Endothelial cell of umbilical vein (primary cell): ENCODE measurements around the gene CNTN3. TPM values are rescaled to one million over a fixed set of nuclear protein-coding genes. Genes with fewer than 3 reads are reported as not detected.

Experiments used
- BruUV-seq: library from RNA; stranded (reverse); fragments of 400-500 nt; replicated peaks from 2 replicates; lab custom pipeline; 2021; lab: Mats Ljungman, UMichigan
- CTCF ChIA-PET: fragments of 300-600, 350-600 bp; sonication (Branson Sonifier 250); formaldehyde crosslinking; loops from one replicate; lab custom pipeline; 2021; ENCODE audit warnings: antibody characterized with exemption, inconsistent platforms; lab: Charles Lee
- POLR2A ChIA-PET: fragments of 300-600, 350-600 bp; sonication (Branson Sonifier 250); formaldehyde crosslinking; loops from one replicate; lab custom pipeline; 2021; ENCODE audit warnings: antibody characterized with exemption, inconsistent platforms; lab: Charles Lee
- DNase-seq: peaks from one replicate; pipeline ENCODE4 v3.0.0-alpha.2; 2011; ENCODE audit warnings: low read depth, low spot score
- FAIRE-seq: peaks from 2 replicates; lab custom pipeline; 2011; peaks lifted over from hg19 to GRCh38; lab: Jason Lieb, UNC
- H2AFZ ChIP-seq: 2 replicates; pipeline ENCODE4 v1.6.0; 2012; ENCODE audit warnings: low read depth, low read length, control low read depth, inconsistent platforms
- H3K27ac ChIP-seq: 2 replicates; pipeline ENCODE4 v1.5.1; 2011; ENCODE audit warnings: low read depth, mild to moderate bottlenecking, control low read depth, low read length, moderate library complexity; ENCODE audit not compliant: insufficient read depth
- H3K27me3 ChIP-seq, 2 experiments: 2 replicates each; pipeline versions ENCODE4 v1.6.0 to v1.6.1; 2011; ENCODE audit warnings: low read length in 2 of 2, mixed read lengths in 1 of 2; ENCODE audit not compliant: control insufficient read depth in 2 of 2, insufficient read depth in 2 of 2
- H3K36me3 ChIP-seq, 2 experiments: 2 replicates in 1 of 2; 3 replicates in 1 of 2; pipeline ENCODE4 v1.5.1; 2011; ENCODE audit warnings: low read length in 2 of 2, mild to moderate bottlenecking in 1 of 2, moderate library complexity in 1 of 2; ENCODE audit not compliant: control insufficient read depth in 2 of 2, insufficient read depth in 2 of 2; ENCODE audit errors: extremely low read depth in 1 of 2
- H3K4me1 ChIP-seq: 3 replicates; pipeline ENCODE4 v1.5.1; 2011; ENCODE audit warnings: mild to moderate bottlenecking, low read length; ENCODE audit not compliant: control insufficient read depth, insufficient read depth; ENCODE audit errors: extremely low read depth
- H3K4me2 ChIP-seq: 2 replicates; pipeline ENCODE4 v1.6.1; 2011; ENCODE audit warnings: low read length, control low read depth, mixed read lengths; ENCODE audit not compliant: insufficient read depth
- H3K4me3 ChIP-seq, 3 experiments: fragments of 200-600 bp in 1 of 3; sonication (generic), shearing (Covaris generic) in 1 of 3; replicated peaks in 1 of 3; 2 replicates each; pipeline ENCODE4 v1.5.1; 2011 to 2016; ENCODE audit warnings: control low read depth in 3 of 3, low read length in 3 of 3, mild to moderate bottlenecking in 2 of 3, inconsistent platforms in 1 of 3, low read depth in 1 of 3, moderate library complexity in 1 of 3; ENCODE audit not compliant: insufficient read depth in 1 of 3
- H3K79me2 ChIP-seq: 2 replicates; pipeline ENCODE4 v1.6.0; 2012; ENCODE audit warnings: low read length, inconsistent platforms; ENCODE audit not compliant: control insufficient read depth, insufficient read depth
- H3K9ac ChIP-seq: replicated peaks from 2 replicates; pipeline ENCODE3; 2011; ENCODE audit warnings: low read length, control low read depth; ENCODE audit not compliant: insufficient read depth; ENCODE audit errors: extremely low read depth
- H3K9me1 ChIP-seq: replicated peaks from 3 replicates; pipeline ENCODE4 v1.6.0; 2011; ENCODE audit warnings: mild to moderate bottlenecking, low read length; ENCODE audit not compliant: control insufficient read depth, insufficient read depth; ENCODE audit errors: extremely low read depth
- H3K9me3 ChIP-seq: replicated peaks from 2 replicates; pipeline ENCODE4 v1.5.1; 2012; ENCODE audit warnings: low read length, inconsistent platforms; ENCODE audit not compliant: control insufficient read depth, insufficient read depth
- H4K20me1 ChIP-seq: replicated peaks from 2 replicates; pipeline ENCODE3; 2011; ENCODE audit warnings: mild to moderate bottlenecking, low read length; ENCODE audit not compliant: control insufficient read depth, insufficient read depth; ENCODE audit errors: extremely low read depth
- EZH2 ChIP-seq: IDR thresholded peaks from 2 replicates; pipeline ENCODE4 v1.6.1; 2012; ENCODE audit warnings: borderline replicate concordance, low read depth, mild to moderate bottlenecking, moderate library complexity, low read length, inconsistent platforms; ENCODE audit not compliant: severe bottlenecking
- MYC ChIP-seq: IDR thresholded peaks from one replicate; pipeline ENCODE4 v1.6.1; 2011; ENCODE audit warnings: mild to moderate bottlenecking, low read depth, low read length
- POLR2A ChIP-seq: IDR thresholded peaks from 2 replicates; pipeline ENCODE4 v1.6.1; 2012; ENCODE audit warnings: low read depth, mild to moderate bottlenecking, control low read depth, low read length
- POLR2AphosphoS5 ChIP-seq: IDR thresholded peaks from 2 replicates; pipeline ENCODE4 v1.6.1; 2012; ENCODE audit warnings: low read depth, mild to moderate bottlenecking, control low read depth, low read length, moderate library complexity; ENCODE audit not compliant: insufficient read depth
- dilution Hi-C: fragments of 300-500 bp; cut with MboI; formaldehyde crosslinking; loops from one replicate; pipeline ENCODE4 v1.15.0; 2019; ENCODE audit warnings: low sequenced_read_pairs; ENCODE audit not compliant: extremely low pct_ligation_motif_present
- intact Hi-C: fragments of 100-400 bp; cut with micrococcal nuclease; formaldehyde crosslinking; loops from one replicate; pipeline ENCODE4 v1.10.0; 2022
- polyA plus RNA-seq, 4 experiments: library from polyadenylated mRNA; depleted of rRNA in 3 of 4; stranded (reverse) in 3 of 4; unstranded in 1 of 4; fragments of >200 nt; gene quantifications; 2 replicates each; pipeline versions ENCODE4 v1.2.1 to v1.2.3, GENCODE V29; 2011 to 2012; ENCODE audit warnings: missing spikeins in 1 of 4
- total RNA-seq: library from RNA; stranded (reverse); gene quantifications from 2 replicates; pipeline ENCODE4 v1.2.3, GENCODE V29; 2021
- TF ChIP-seq, protein P1 (sequence below), 2 donors: IDR thresholded peaks; 1 replicate in 1 of 2; 2 replicates in 1 of 2; pipeline ENCODE4 v1.5.1; 2011; ENCODE audit warnings: low read length in 2 of 2, mild to moderate bottlenecking in 2 of 2, moderate library complexity in 2 of 2, control low read depth in 1 of 2, inconsistent platforms in 1 of 2, low read depth in 1 of 2; ENCODE audit not compliant: insufficient read depth in 1 of 2; ENCODE audit errors: extremely low read depth in 1 of 2

Gene CNTN3
- total and polyA plus RNA-seq, 2 donors (not counting 3 experiments of a cell fraction or from before 2014, with no cell fraction given) = 0.03 TPM; not detected in 1

DNA sequence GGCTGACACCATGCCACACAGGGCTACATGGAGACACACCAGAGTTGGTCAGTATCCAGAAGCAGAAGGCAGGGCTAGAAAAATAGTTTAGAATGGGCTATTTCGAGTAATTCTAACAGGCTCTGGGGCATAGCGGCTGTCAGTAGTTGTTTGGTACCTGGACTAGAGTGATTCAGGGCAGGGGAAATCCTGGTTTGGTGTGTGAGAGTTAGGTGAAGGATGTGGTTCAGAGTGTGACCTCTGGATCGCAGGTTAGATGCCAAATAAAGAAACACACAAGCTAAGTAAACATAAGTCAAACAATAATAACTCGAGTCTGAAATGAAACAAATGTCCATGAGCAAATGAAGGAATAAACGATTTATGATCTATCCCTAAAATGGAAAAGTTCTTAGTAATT is 31.5 kb downstream of the CNTN3 start:
- no peaks in the 10 kb centered on the region for H3K9me1 ChIP-seq
- dilution Hi-C loops (no loop called here), intact Hi-C loops (no loop called here)
- H3K27ac ChIP-seq = no peak overlapping the region
- POLR2A ChIA-PET = no interaction called here
- H3K9me3 ChIP-seq = peaks cover 8% of the 10 kb centered on the region
- H3K4me3 ChIP-seq = no peak overlapping the region
- DNase-seq (no peak), FAIRE-seq (no peak)
- BruUV-seq = no TSS peak
- H3K27me3 ChIP-seq = no peaks in the 10 kb centered on the region
- TF ChIP-seq POLR2AphosphoS5 (no peak), MYC (no peak), EZH2 (no peak), POLR2A (no peak)
- TF ChIP-seq, protein P1, sequence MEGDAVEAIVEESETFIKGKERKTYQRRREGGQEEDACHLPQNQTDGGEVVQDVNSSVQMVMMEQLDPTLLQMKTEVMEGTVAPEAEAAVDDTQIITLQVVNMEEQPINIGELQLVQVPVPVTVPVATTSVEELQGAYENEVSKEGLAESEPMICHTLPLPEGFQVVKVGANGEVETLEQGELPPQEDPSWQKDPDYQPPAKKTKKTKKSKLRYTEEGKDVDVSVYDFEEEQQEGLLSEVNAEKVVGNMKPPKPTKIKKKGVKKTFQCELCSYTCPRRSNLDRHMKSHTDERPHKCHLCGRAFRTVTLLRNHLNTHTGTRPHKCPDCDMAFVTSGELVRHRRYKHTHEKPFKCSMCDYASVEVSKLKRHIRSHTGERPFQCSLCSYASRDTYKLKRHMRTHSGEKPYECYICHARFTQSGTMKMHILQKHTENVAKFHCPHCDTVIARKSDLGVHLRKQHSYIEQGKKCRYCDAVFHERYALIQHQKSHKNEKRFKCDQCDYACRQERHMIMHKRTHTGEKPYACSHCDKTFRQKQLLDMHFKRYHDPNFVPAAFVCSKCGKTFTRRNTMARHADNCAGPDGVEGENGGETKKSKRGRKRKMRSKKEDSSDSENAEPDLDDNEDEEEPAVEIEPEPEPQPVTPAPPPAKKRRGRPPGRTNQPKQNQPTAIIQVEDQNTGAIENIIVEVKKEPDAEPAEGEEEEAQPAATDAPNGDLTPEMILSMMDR (IDR thresholded peaks at IDR 0.05; ENCODE audit: extremely low read depth in 1 of 2, insufficient read depth in 1 of 2, low read depth in 1 of 2, low read length in 2 of 2) = no peak
- H3K4me2 ChIP-seq = no peak overlapping the region
- CTCF ChIA-PET = no interaction called here
- H2AFZ ChIP-seq = no peak overlapping the region
- H4K20me1 ChIP-seq = no peaks in the 10 kb centered on the region
- no peaks in the 10 kb centered on the region for H3K4me1 ChIP-seq
- no peaks in the 10 kb centered on the region for H3K36me3 ChIP-seq
- no peak overlapping the region for H3K9ac ChIP-seq
- H3K79me2 ChIP-seq = no peaks in the 10 kb centered on the region

DNA sequence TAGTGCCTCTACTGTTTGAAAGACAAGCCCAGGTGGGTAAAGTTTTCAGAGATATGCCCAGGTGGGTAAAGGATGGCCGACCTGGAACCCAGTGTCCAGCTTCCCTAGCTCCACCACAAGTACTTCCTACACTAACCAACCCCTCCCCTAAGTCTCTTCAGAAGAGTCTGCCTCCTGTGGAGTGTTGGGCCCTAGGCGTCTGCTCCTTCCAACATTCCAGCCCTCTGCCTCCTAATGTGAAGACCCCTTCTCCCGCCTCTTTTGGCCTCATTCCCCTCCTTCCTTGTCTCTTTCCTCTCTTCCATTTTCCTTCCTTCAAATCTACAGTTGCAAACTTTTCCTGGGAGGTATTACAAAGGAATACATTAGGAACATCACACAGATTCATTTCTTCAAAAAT is 38.6 kb downstream of the CNTN3 start:
- H4K20me1 ChIP-seq = no peaks in the 10 kb centered on the region
- no peaks in the 10 kb centered on the region for H3K36me3 ChIP-seq
- POLR2A ChIA-PET = no interaction called here
- H3K4me2 ChIP-seq = no peak overlapping the region
- H3K27ac ChIP-seq = no peak overlapping the region
- dilution Hi-C loops (no loop called here), intact Hi-C loops (no loop called here)
- no TSS peak for BruUV-seq
- H2AFZ ChIP-seq = no peak overlapping the region
- H3K79me2 ChIP-seq = no peaks in the 10 kb centered on the region
- H3K27me3 ChIP-seq = no peaks in the 10 kb centered on the region
- no peak for TF ChIP-seq POLR2A
- DNase-seq = no peak
- no peak overlapping the region for H3K4me3 ChIP-seq
- no peaks in the 10 kb centered on the region for H3K9me1 ChIP-seq
- no peaks in the 10 kb centered on the region for H3K4me1 ChIP-seq
- no peak for FAIRE-seq
- H3K9ac ChIP-seq = no peak overlapping the region
- CTCF ChIA-PET = no interaction called here
- peaks cover 2% of the 10 kb centered on the region for H3K9me3 ChIP-seq
